Measurements from ENCODE around the gene ZNF181.

Gene ZNF181

GRCh38 chr19:34692549-34692948 is 41.5 kb upstream of the ZNF181 start:
- Mint-ChIP-seq H3K27me3 (ENCODE audit: low read depth) (no peaks in the 10 kb centered on the region), H3K4me1 (no peaks in the 10 kb centered on the region), H3K27ac (no peak overlapping the region), H3K9me3 (peaks cover 25% of the 10 kb centered on the region), H3K36me3 (ENCODE audit: low read depth) (no peaks in the 10 kb centered on the region), H3K4me3 (no peak overlapping the region)
- no peak for TF ChIP-seq CTCF (IDR thresholded peaks at IDR 0.05; ENCODE audit: unreplicated experiment in 3 of 3)

- peaks cover 52% of the 10 kb centered on the region for H3K9me3 Mint-ChIP-seq
- H3K27me3 Mint-ChIP-seq (ENCODE audit: low read depth) = no peaks in the 10 kb centered on the region
- no peak for TF ChIP-seq CTCF (IDR thresholded peaks at IDR 0.05; ENCODE audit: unreplicated experiment in 3 of 3)
- no peaks in the 10 kb centered on the region for H3K4me1 Mint-ChIP-seq
- H3K4me3 Mint-ChIP-seq = no peak overlapping the region
- H3K36me3 Mint-ChIP-seq (ENCODE audit: low read depth) = no peaks in the 10 kb centered on the region
- no peak overlapping the region for H3K27ac Mint-ChIP-seq
Measured at GRCh38 chr19:34707661-34708060, 26.4 kb upstream of the ZNF181 start.

GRCh38 chr19:34711890-34712289 is 22.2 kb upstream of the ZNF181 start:
- Mint-ChIP-seq H3K9me3 (peaks cover 68% of the 10 kb centered on the region), H3K36me3 (ENCODE audit: low read depth) (peaks cover 6% of the 10 kb centered on the region), H3K27ac (no peak overlapping the region), H3K4me1 (no peaks in the 10 kb centered on the region), H3K4me3 (no peak overlapping the region), H3K27me3 (ENCODE audit: low read depth) (no peaks in the 10 kb centered on the region)
- TF ChIP-seq CTCF (IDR thresholded peaks at IDR 0.05; ENCODE audit: unreplicated experiment in 3 of 3) = no peak

- no peak overlapping the region for H3K27ac Mint-ChIP-seq
- H3K4me1 Mint-ChIP-seq = no peaks in the 10 kb centered on the region
- peaks cover 74% of the 10 kb centered on the region for H3K9me3 Mint-ChIP-seq
- H3K4me3 Mint-ChIP-seq = no peak overlapping the region
- H3K36me3 Mint-ChIP-seq (ENCODE audit: low read depth) = peaks cover 6% of the 10 kb centered on the region
- H3K27me3 Mint-ChIP-seq (ENCODE audit: low read depth) = no peaks in the 10 kb centered on the region
- TF ChIP-seq CTCF (IDR thresholded peaks at IDR 0.05; ENCODE audit: unreplicated experiment in 3 of 3) = peak; percentile 22 to 36 (median 33)
Measured at GRCh38 chr19:34712395-34713261, 21.4 kb upstream of the ZNF181 start.

GRCh38 chr19:34713262-34713637 is 20.8 kb upstream of the ZNF181 start:
- TF ChIP-seq CTCF (IDR thresholded peaks at IDR 0.05; ENCODE audit: unreplicated experiment in 3 of 3) = no peak
- no peaks in the 10 kb centered on the region for H3K27me3 Mint-ChIP-seq (ENCODE audit: low read depth)
- H3K4me1 Mint-ChIP-seq = no peaks in the 10 kb centered on the region
- peaks cover 75% of the 10 kb centered on the region for H3K9me3 Mint-ChIP-seq
- no peak overlapping the region for H3K4me3 Mint-ChIP-seq
- H3K36me3 Mint-ChIP-seq (ENCODE audit: low read depth) = peaks cover 6% of the 10 kb centered on the region
- no peak overlapping the region for H3K27ac Mint-ChIP-seq

- H3K4me1 Mint-ChIP-seq = no peaks in the 10 kb centered on the region
- peaks cover 72% of the 10 kb centered on the region for H3K9me3 Mint-ChIP-seq
- no peaks in the 10 kb centered on the region for H3K27me3 Mint-ChIP-seq (ENCODE audit: low read depth)
- TF ChIP-seq CTCF (IDR thresholded peaks at IDR 0.05; ENCODE audit: unreplicated experiment in 3 of 3) = no peak
- H3K27ac Mint-ChIP-seq = no peak overlapping the region
- peaks cover 6% of the 10 kb centered on the region for H3K36me3 Mint-ChIP-seq (ENCODE audit: low read depth)
- no peak overlapping the region for H3K4me3 Mint-ChIP-seq
Measured at GRCh38 chr19:34715357-34715756, 18.7 kb upstream of the ZNF181 start.
